ENCODE data around the gene MMP23B.
"Not testable (repeated sequence)": the region's sequence is repeated elsewhere in the genome, so short reads cannot be mapped to it uniquely, and the experiment has no call there.

MMP23B gene

GRCh38 chr1:1636621-1637478, 4.9 kb downstream of the MMP23B start:
- DNase-seq, result not testable (repeated sequence)

- DNase-seq, result not testable (repeated sequence)
These were observed 5.5 kb downstream of the MMP23B start for GRCh38 chr1:1637479-1637875.

GRCh38 chr1:1638528-1638927, 6.6 kb downstream of the MMP23B start:
- not testable (repeated sequence) for DNase-seq

- not testable (repeated sequence) for DNase-seq
These were observed 7.4 kb downstream of the MMP23B start for GRCh38 chr1:1639368-1639767.

GRCh38 chr1:1640081-1640480, 8.1 kb downstream of the MMP23B start:
- not testable (repeated sequence) for DNase-seq

- not testable (repeated sequence) for DNase-seq
These were observed 8.9 kb downstream of the MMP23B start for GRCh38 chr1:1640711-1641461.

GRCh38 chr1:1646326-1646725, 14.4 kb downstream of the MMP23B start:
- not testable (repeated sequence) for DNase-seq

GRCh38 chr1:1647567-1648241, 15.7 kb downstream of the MMP23B start:
- DNase-seq, result not testable (repeated sequence)

- DNase-seq, result not testable (repeated sequence)
These were observed 16.3 kb downstream of the MMP23B start for GRCh38 chr1:1648265-1648664.

GRCh38 chr1:1658583-1659549, 26.9 kb downstream of the MMP23B start, which contains the start of gene CDK11B:
Gene CDK11B, minus strand, starts transcription at chr1:1659004. Its CDS starts 1,519 bp downstream, at chr1:1657485.
- DNase-seq, result peak; percentile 82

GRCh38 chr1:1662392-1662791, 30.4 kb downstream of the MMP23B start:
- not testable (repeated sequence) for DNase-seq

- not testable (repeated sequence) for DNase-seq
These were observed 31.0 kb downstream of the MMP23B start for GRCh38 chr1:1662830-1663560.

- not testable (repeated sequence) for DNase-seq
These were observed 32.3 kb downstream of the MMP23B start for GRCh38 chr1:1664318-1664717.

- DNase-seq, result no peak
These were observed 33.2 kb downstream of the MMP23B start for GRCh38 chr1:1664941-1665814.

GRCh38 chr1:1665815-1666251, 33.9 kb downstream of the MMP23B start:
- DNase-seq, result no peak

GRCh38 chr1:1666526-1666925, 34.6 kb downstream of the MMP23B start:
- no peak for DNase-seq

- DNase-seq, result no peak
These were observed 37.8 kb downstream of the MMP23B start for GRCh38 chr1:1669468-1670440.

- DNase-seq, result no peak
These were observed 38.9 kb downstream of the MMP23B start for GRCh38 chr1:1670866-1671265.

Data from NCI-H1694 treated with DMSO at 0.1 percent for 48 hours (cell line).